H1 (cell line): ENCODE results near the gene ZNF277. TPM values are rescaled to one million over a fixed set of nuclear protein-coding genes. Genes with fewer than 3 reads are reported as not detected.

Experiments
- CTCF ChIA-PET: fragments of 300-600 bp; sonication (Branson Sonifier 250); formaldehyde crosslinking; loops from one replicate; lab custom pipeline; 2021; ENCODE audit not compliant: partially characterized antibody; lab: Charles Lee
- POLR2A ChIA-PET: fragments of 300-600 bp; sonication (Branson Sonifier 250); formaldehyde crosslinking; loops from one replicate; lab custom pipeline; 2021; ENCODE audit warnings: inconsistent platforms; ENCODE audit not compliant: partially characterized antibody; lab: Charles Lee
- DNase-seq, 2 experiments: peaks; one replicate each; pipeline versions ENCODE4 v3.0.0 to v3.0.0-alpha.2; 2010 to 2022; ENCODE audit warnings: low spot score in 2 of 2, low read depth in 1 of 2, mixed read lengths in 1 of 2
- FAIRE-seq: peaks from 2 replicates; lab custom pipeline; 2011; peaks lifted over from hg19 to GRCh38; lab: Jason Lieb, UNC
- H2AFZ ChIP-seq: 2 replicates; pipeline ENCODE4 v1.8.1; 2012; ENCODE audit warnings: low read length, inconsistent platforms
- H2AK5ac ChIP-seq: 2 replicates; pipeline ENCODE4 v1.6.1; 2013; ENCODE audit warnings: low read depth, low read length
- H2BK120ac ChIP-seq: replicated peaks from 2 replicates; pipeline ENCODE3; 2013; ENCODE audit warnings: low read depth, low read length, inconsistent platforms
- H2BK12ac ChIP-seq: 2 replicates; pipeline ENCODE4 v1.6.1; 2013; ENCODE audit warnings: low read depth, low read length
- H2BK15ac ChIP-seq: 2 replicates; pipeline ENCODE4 v1.6.1; 2013; ENCODE audit warnings: low read length
- H2BK20ac ChIP-seq: 2 replicates; pipeline ENCODE4 v1.6.1; 2013; ENCODE audit warnings: low read length
- H2BK5ac ChIP-seq: 2 replicates; pipeline ENCODE4 v1.6.1; 2013; ENCODE audit warnings: low read depth, low read length
- H3K14ac ChIP-seq: 2 replicates; pipeline ENCODE4 v1.6.1; 2013; ENCODE audit warnings: inconsistent platforms; ENCODE audit not compliant: insufficient read length
- H3K18ac ChIP-seq: 2 replicates; pipeline ENCODE4 v1.6.1; 2013; ENCODE audit warnings: low read length; ENCODE audit errors: extremely low read depth
- H3K23ac ChIP-seq: 2 replicates; pipeline ENCODE4 v1.6.1; 2013; ENCODE audit warnings: inconsistent platforms; ENCODE audit not compliant: insufficient read length
- H3K23me2 ChIP-seq: 2 replicates; pipeline ENCODE4 v1.6.1; 2013; ENCODE audit warnings: low read depth, low read length
- H3K27ac ChIP-seq: 2 replicates; pipeline ENCODE4 v1.6.1; 2011; ENCODE audit warnings: low read depth, low read length, inconsistent platforms
- H3K27me3 ChIP-seq, 4 experiments: replicated peaks in 1 of 4; 1 replicate in 1 of 4; 2 replicates in 3 of 4; pipeline versions ENCODE4 v1.6.1 to v1.8.1; 2011 to 2013; ENCODE audit warnings: low read length in 3 of 4, mild to moderate bottlenecking in 3 of 4, inconsistent platforms in 2 of 4, mixed read lengths in 2 of 4, moderate library complexity in 1 of 4; ENCODE audit not compliant: control insufficient read depth in 3 of 4, insufficient read depth in 3 of 4; ENCODE audit errors: extremely low read depth in 1 of 4
- H3K36me3 ChIP-seq, 4 experiments: 2 replicates each; pipeline versions ENCODE4 v1.6.1 to v1.8.1; 2011 to 2013; ENCODE audit warnings: mild to moderate bottlenecking in 4 of 4, low read length in 3 of 4, moderate library complexity in 2 of 4, control low read depth in 1 of 4, inconsistent platforms in 1 of 4; ENCODE audit not compliant: insufficient read depth in 4 of 4, control insufficient read depth in 2 of 4
- H3K4ac ChIP-seq: replicated peaks from 2 replicates; pipeline ENCODE3; 2013; ENCODE audit warnings: low read length, low read depth, mixed read lengths, inconsistent platforms; ENCODE audit not compliant: insufficient read length
- H3K4me1 ChIP-seq, 4 experiments: replicated peaks in 1 of 4; 1 replicate in 1 of 4; 2 replicates in 3 of 4; pipeline versions ENCODE4 v1.6.1 to v1.8.1; 2011 to 2013; ENCODE audit warnings: low read length in 3 of 4, inconsistent platforms in 2 of 4, mixed read lengths in 1 of 4; ENCODE audit not compliant: insufficient read depth in 4 of 4, control insufficient read depth in 3 of 4
- H3K4me2 ChIP-seq, 2 experiments: 2 replicates each; pipeline versions ENCODE4 v1.6.1 to v1.8.1; 2011 to 2013; ENCODE audit warnings: low read depth in 2 of 2, low read length in 2 of 2, control low read depth in 1 of 2, inconsistent platforms in 1 of 2, mild to moderate bottlenecking in 1 of 2; ENCODE audit not compliant: insufficient read depth in 1 of 2
- H3K4me3 ChIP-seq, 4 experiments: fragments of 200-600, 300-600 bp in 1 of 4; sonication (generic), shearing (Covaris generic), sonication (Bioruptor Twin) in 1 of 4; 2 replicates each; pipeline versions ENCODE4 v1.5.1 to v1.8.1; 2011 to 2016; ENCODE audit warnings: low read length in 4 of 4, low read depth in 3 of 4, control low read depth in 2 of 4, inconsistent platforms in 2 of 4, mild to moderate bottlenecking in 2 of 4, mixed read lengths in 1 of 4, moderate library complexity in 1 of 4; ENCODE audit not compliant: insufficient read depth in 2 of 4; ENCODE audit errors: extremely low read depth in 1 of 4
- H3K56ac ChIP-seq: replicated peaks from 2 replicates; pipeline ENCODE3; 2013; ENCODE audit warnings: low read depth, mild to moderate bottlenecking, mixed read lengths, low read length, inconsistent platforms; ENCODE audit not compliant: insufficient read length
- H3K79me1 ChIP-seq: 2 replicates; pipeline ENCODE4 v1.6.1; 2013; ENCODE audit warnings: low read depth, low read length, control low read depth
- H3K79me2 ChIP-seq, 2 experiments: 2 replicates each; pipeline versions ENCODE4 v1.6.1 to v1.8.1; 2012 to 2013; ENCODE audit warnings: low read length in 2 of 2, mild to moderate bottlenecking in 2 of 2, inconsistent platforms in 1 of 2; ENCODE audit not compliant: insufficient read depth in 2 of 2, control insufficient read depth in 1 of 2
- H3K9ac ChIP-seq, 4 experiments: replicated peaks in 1 of 4; 1 replicate in 1 of 4; 2 replicates in 3 of 4; pipeline versions ENCODE4 v1.6.1 to v1.8.1; 2011 to 2013; ENCODE audit warnings: low read depth in 3 of 4, low read length in 3 of 4, control low read depth in 2 of 4, mild to moderate bottlenecking in 2 of 4, moderate library complexity in 2 of 4, inconsistent platforms in 1 of 4; ENCODE audit errors: extremely low read depth in 1 of 4
- H3K9me3 ChIP-seq, 2 experiments: 2 replicates each; pipeline versions ENCODE4 v1.6.1 to v1.8.1; 2012 to 2013; ENCODE audit warnings: mild to moderate bottlenecking in 2 of 2, moderate library complexity in 2 of 2, control low read depth in 1 of 2, inconsistent platforms in 1 of 2, low read depth in 1 of 2, low read length in 1 of 2, mixed read lengths in 1 of 2; ENCODE audit not compliant: insufficient read depth in 2 of 2
- H4K20me1 ChIP-seq, 2 experiments: replicated peaks in 1 of 2; 2 replicates each; pipeline versions ENCODE3 to v1.8.1; 2011 to 2013; ENCODE audit warnings: inconsistent platforms in 2 of 2, low read length in 2 of 2, mild to moderate bottlenecking in 1 of 2; ENCODE audit not compliant: insufficient read depth in 2 of 2, control insufficient read depth in 1 of 2
- H4K5ac ChIP-seq: 2 replicates; pipeline ENCODE4 v1.6.1; 2013; ENCODE audit warnings: low read length, low read depth, mixed read lengths, inconsistent platforms; ENCODE audit not compliant: insufficient read length
- H4K8ac ChIP-seq: 2 replicates; pipeline ENCODE4 v1.8.0; 2013; ENCODE audit warnings: mild to moderate bottlenecking, moderate library complexity, low read length, inconsistent platforms; ENCODE audit not compliant: insufficient read depth; ENCODE audit errors: extremely low read depth
- H4K91ac ChIP-seq: replicated peaks from 2 replicates; pipeline ENCODE3; 2013; ENCODE audit warnings: low read length, mixed read lengths, inconsistent platforms; ENCODE audit not compliant: insufficient read length
- KDM5A ChIP-seq: fragments of 200-600 bp; IDR thresholded peaks from 2 replicates; pipeline ENCODE4 v1.7.1; 2012; ENCODE audit warnings: mild to moderate bottlenecking, low read length, inconsistent platforms, mixed read lengths
- WGBS, 2 experiments: shearing (Covaris generic) in 1 of 2; methylation state at CpG; one replicate each; pipeline versions ENCODE4 v1.1.6 to v1.1.7; 2013 to 2015; ENCODE audit warnings: low lambda C conversion rate in 2 of 2, mixed read lengths in 2 of 2, inconsistent platforms in 1 of 2, low coverage in 1 of 2, missing lambda C conversion rate in 1 of 2; ENCODE audit not compliant: insufficient replicate concordance in 2 of 2, insufficient coverage in 1 of 2, insufficient read length in 1 of 2; ENCODE audit errors: extremely low coverage in 1 of 2, missing lambda C conversion rate in 1 of 2; 5-methylcytosine and 5-hydroxymethylcytosine counted together
- polyA plus RNA-seq, 7 experiments: library from polyadenylated mRNA; depleted of rRNA in 3 of 7; stranded (reverse) in 5 of 7; unstranded in 2 of 7; fragments of >200 nt in 5 of 7; fragments of 200-250 nt in 2 of 7; gene quantifications; 1 replicate in 5 of 7; 2 replicates in 1 of 7; 4 replicates in 1 of 7; pipeline versions ENCODE4 v1.2.1 to v1.2.3, GENCODE V29; 2011 to 2013; ENCODE audit warnings: missing spikeins in 2 of 7, mixed read lengths in 2 of 7
- total RNA-seq: library from RNA; stranded (reverse); fragmentation: NEBNext Ultra II Directional; extraction: Animal tissue kit (Norgen Biotek cat#: 25700); gene quantifications from 2 replicates; pipeline ENCODE4 v1.2.1, GENCODE V29; 2021

ZNF277 gene
- total and polyA plus RNA-seq, 2 of the 8 experiments (the other 6 are each of a cell fraction or from before 2014, with no cell fraction given) = 5.1 to 21.7 TPM

- FAIRE-seq = no peak
- H2BK15ac ChIP-seq = no peak overlapping the region
- ChIA-PET POLR2A (no interaction called here), CTCF (interaction anchor here (0.7 to 1.4 kb wide), 2 partner anchors 65 to 71 kb away, joined by 3 read pairs; no protein-coding TSS in a partner anchor)
- no peaks in the 10 kb centered on the region; the same call in 1 of the 2 replicates for H3K23me2 ChIP-seq
- no peak overlapping the region for H2BK20ac ChIP-seq
- H3K23ac ChIP-seq = no peak overlapping the region
- H3K56ac ChIP-seq = no peak overlapping the region
- no peaks in the 10 kb centered on the region for H3K79me1 ChIP-seq
- no peak overlapping the region for H3K4ac ChIP-seq
- no peak overlapping the region for H3K14ac ChIP-seq
- no peak overlapping the region for H3K4me3 ChIP-seq
- peaks cover 0 to 7% (median 2%) of the 10 kb centered on the region in 4 experiments; a peak in 2 of 7 replicates for H3K4me1 ChIP-seq
- no peak overlapping the region for H2BK12ac ChIP-seq
- H3K79me2 ChIP-seq = 0 out of 4 replicates have a peak, but pooled peaks cover 0 to 4% of the 10 kb centered on the region in 2 experiments
- no peak for TF ChIP-seq KDM5A
- no peak overlapping the region for H3K27ac ChIP-seq
- H4K91ac ChIP-seq = no peak overlapping the region
- H3K9me3 ChIP-seq = no peaks in the 10 kb centered on the region
- no peak overlapping the region for H2AK5ac ChIP-seq
- no peak overlapping the region for H3K9ac ChIP-seq
- H2BK5ac ChIP-seq = no peak overlapping the region
- H3K4me2 ChIP-seq = no peak overlapping the region
- no peak overlapping the region for H4K5ac ChIP-seq
- H4K20me1 ChIP-seq = no peaks in the 10 kb centered on the region
- H3K18ac ChIP-seq = no peak overlapping the region
- H4K8ac ChIP-seq = no peak overlapping the region
- H2AFZ ChIP-seq = no peak overlapping the region
- no peak overlapping the region for H2BK120ac ChIP-seq
- WGBS, 2 experiments = 89% methylated on average over 5 of the region's 5 CpGs; no CpG with 5 or more reads in 1 of the 2 experiments
- no peaks in the 10 kb centered on the region for H3K27me3 ChIP-seq
- no peak for DNase-seq
- H3K36me3 ChIP-seq = no peaks in the 10 kb centered on the region
Observed at GRCh38 chr7:112286250-112287086, 80.0 kb downstream of the ZNF277 start.
